HS-5 (cell line): ENCODE results near the gene DNM3.

Source experiments
- DNase-seq: peaks from one replicate; pipeline ENCODE4 v3.0.0-alpha.2; 2012; ENCODE audit warnings: low read depth

The DNM3 gene

DNA sequence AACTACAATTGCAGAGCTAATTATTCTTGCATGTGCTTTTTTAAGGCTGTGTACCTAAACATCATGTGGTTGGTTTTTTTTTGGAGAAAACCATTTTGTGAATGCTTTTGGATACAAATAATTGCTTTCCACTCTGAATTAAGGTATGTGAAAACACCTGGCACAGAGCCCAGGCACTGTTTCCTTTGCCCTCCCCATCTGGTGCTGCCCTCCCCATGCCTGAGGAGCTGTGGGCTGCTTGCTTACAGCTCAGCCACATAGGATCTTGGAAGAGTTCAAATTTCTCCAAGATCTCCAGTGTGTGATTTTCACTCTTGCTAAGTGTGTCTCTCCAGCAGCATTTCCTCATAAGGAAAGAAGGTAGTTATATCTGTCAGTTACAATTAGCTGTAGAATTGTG, 27.8 kb downstream of the DNM3 start:
- DNase-seq, result no peak

DNA sequence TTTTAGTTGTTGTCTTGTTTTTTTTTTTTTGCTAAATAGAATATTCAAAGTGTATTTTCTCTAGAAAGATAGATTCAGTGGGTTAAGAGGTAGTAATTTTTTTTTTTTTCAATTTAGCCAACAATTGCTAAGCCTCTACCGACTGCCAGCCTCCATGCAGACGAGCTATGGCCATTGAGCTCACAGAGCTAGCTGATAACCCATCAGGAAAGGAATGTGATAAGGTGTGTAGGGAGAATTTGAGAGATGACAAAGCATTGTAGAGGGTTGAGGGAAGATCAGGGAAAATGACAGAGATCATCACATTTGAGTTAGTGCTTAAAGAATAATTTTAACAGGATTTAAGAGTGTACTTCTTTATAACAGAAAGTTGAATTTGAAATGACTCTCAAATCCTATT, 30.6 kb downstream of the DNM3 start:
- DNase-seq, result no peak

DNA sequence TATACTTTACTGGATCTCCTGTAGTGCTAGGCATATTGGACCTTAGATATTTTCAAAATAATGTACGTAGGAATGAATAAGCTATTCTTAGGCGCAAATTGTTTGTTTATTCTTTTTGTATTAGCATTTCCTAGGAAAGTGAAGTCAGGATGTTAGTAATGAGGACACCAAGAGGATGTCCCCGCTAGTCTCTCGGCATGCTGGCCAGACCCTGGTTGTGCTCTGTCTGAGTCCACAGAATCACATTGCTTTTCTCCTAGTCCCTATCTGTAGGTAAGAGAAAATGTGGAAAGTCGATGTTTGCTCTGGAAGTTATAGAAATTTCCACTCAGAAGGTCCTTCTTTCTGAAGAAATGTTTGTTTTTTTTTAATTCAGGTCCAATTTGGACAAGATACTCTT, 31.1 kb downstream of the DNM3 start:
- DNase-seq, result no peak

DNA sequence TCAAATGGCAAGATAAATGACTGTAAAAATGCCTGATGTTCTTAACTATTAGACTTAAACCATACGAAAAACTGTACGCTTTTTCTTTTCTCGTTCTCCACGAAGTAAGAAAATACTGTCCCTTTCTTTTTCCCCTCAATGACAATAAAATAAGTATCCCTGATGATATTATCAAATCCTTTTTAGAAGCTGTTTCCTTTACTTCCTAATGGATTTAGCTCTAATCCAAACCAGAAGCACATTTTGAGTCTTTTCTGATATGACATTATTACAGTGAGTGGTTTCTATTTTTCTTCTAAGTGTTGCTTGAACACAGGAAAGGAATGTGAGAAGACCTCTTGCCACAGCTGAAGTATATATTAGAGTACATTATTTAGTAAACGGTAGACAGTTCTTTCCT, 32.4 kb downstream of the DNM3 start:
- DNase-seq, result no peak

DNA sequence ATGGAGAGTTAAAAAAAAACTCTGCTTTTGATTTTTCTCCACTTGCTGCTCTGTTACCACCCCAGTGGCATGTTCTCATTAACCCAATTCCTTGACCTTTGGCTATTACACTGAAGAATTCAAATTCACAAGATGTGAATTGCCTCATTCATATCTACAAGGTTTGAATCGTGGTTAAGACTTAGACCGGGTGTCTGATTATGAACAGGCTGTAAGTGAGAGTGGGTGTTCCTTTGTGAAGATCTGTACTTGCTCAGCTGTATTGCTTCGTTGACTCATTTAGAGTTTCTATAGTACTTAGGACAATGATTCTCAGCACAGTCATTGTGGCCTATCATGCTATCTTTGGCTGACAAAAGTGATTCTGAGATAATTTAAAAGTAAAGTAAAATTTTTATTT, 36.4 kb downstream of the DNM3 start:
- DNase-seq, result no peak

DNA sequence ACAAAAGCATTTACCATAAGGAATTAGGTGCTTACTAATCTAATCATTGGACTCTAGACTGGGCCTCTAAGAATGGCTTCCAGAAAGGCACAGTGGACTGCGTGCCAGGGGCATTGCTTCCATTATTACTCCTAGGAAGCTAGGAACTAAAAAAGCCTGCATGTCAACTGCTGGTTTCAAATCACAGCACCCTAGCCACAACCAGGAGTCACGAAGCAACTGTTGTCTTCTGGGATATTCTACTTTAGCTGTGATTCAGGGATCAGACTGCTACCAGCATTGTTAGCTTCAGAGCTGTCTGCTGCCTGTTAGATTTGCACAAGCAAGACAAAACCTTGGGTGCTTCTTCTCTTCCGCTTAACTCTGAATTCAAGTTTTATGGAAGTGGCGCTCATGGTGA, 38.3 kb downstream of the DNM3 start:
- DNase-seq, result no peak

DNA sequence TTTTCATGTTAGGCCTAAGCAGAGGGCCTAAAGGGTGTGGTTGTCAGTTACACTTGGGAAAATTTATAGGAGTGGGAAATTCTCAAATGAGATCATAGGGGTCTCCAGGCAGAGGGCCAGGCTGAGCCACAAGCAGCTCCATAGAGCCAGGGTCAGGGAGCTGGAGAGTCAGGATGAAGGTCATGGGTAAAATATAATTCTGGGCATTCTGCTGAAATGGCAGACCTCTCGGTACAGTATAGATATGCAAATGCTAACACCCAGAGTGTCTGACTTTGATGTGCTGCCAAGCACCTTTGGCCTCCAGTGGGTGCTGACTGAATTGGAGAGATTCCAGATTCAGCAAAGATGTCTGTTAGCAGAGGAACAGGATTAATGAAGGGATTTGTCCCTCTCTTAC, 40.1 kb downstream of the DNM3 start:
- no peak for DNase-seq

DNA sequence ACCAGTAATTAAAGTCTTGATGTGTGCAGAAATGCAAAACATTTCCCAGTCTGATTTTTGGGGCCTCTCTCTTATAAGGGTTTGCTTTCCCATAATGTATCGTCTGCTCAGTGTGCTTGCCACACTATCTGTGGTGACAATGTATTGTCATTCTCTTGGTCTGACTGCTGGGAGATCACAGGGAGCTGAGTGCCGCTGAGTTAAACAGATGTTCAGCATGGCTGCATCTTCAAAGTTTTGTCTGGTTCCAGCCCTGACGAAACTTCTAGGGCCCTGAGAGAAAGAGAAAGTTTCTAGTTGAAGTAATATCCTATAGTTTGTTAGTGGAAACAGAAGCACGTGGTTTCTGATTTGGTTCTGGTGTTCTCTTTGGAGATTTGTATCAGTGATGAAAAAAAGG, 42.6 kb downstream of the DNM3 start:
- DNase-seq, result no peak

DNA sequence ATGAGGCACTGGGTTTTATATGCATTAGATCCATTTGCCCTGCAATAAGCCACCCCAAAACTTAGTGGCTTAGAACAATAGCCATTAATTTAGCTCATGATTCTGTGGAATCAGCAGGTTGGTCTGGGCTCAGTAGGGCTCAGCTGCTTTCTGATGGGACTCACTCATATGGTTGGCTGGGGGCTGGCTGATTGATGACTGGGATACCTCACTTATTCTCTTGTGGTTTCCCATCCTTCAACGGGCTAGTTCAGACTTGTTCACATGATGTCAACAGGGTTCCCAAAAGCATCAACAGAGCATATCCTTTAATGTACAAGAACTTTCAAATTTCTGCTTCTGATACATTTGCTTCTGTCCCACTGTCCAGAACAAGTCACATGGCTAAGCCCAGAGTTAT, 43.2 kb downstream of the DNM3 start:
- no peak for DNase-seq

DNA sequence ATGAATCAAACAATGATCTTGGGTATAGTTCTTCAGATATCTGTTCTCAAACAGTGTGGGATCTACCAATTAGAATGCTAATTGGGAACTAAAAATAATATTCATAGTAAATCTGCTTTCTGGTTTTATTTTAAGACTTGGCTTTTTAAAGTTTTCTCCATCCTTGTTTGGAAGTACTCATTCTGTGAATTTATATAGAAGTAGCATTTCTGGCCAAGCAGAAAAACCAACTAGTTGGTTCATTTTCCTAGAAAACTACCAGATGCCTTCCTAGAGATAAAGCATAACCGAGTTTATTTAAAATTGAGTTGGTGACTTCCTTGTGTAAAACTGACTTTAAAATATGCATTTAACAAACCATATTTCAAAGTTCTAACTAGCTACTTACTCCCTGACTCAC, 48.8 kb downstream of the DNM3 start:
- no peak for DNase-seq

DNA sequence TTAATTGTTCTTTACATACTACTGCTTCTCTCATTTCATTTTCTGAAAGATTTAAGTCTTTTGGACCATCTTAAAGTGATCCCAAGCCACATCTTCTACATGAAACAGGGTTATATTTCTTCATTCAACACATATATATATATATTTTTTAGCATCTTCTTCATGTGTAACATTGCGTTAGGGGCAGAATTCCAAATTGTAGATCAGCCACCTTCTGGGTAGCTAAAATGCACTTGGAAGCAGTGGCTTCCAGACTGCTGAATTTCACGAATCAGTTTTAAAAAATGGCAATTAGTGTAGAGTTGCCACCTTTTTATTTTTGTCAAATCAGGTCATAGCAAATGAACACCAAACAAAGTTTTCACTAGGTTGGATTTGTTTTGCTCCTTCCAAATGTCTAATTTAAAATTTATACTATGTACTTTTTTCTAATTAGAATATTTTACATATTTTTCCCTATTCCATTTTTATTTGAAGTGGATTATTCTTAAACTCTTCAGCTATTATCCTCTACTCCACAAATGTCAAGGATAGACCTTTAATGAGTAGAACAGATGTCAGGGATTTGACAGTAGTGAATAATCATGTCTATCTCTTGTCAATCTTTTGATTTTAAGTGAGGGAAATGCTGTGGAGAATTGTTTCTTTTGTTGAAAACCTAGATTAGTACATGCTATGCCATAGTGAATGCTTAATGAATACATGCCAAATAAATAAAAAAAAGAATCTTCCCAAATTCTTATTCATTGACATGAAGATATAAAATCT, 55.8 kb downstream of the DNM3 start:
- no peak for DNase-seq

DNA sequence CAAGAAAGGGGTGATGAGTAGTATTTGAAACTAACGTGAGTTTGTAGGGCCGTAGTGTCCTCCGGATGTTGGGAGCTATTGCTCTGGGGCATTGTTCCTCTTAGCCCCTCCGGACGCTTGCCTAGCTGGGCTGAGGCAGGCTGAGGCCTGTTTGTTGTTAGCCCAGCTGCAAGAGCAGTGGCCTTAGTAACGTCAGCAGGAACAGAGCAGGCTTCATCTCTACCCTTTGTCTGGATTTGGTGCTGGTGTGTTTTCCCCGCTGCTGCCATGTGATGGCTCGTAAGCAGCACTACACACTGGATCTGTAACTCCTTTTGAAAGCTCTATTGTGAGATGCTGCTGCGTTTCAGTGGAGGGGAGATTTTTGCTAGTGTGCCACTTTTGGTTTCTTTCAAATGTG, 57.6 kb downstream of the DNM3 start:
- no peak for DNase-seq

DNA sequence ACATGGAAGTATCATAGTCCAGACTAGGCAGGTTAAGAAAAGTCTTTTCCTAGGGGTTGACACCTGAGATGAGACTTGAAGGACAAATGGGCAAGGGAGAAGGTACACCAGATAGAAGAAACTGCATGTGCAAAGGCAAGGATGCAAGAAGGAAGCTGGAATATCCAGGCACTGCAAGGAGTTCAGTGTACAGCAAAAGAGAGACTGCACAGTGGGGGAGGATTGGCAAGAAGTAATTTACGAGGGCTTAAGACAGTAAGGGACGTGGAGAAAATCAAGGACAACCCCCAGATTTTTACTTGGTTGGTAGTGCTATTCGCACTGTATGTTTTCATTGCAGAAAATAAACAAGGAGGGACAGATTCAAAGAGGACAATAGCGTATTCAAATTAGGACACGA, 58.5 kb downstream of the DNM3 start:
- DNase-seq, result no peak

DNA sequence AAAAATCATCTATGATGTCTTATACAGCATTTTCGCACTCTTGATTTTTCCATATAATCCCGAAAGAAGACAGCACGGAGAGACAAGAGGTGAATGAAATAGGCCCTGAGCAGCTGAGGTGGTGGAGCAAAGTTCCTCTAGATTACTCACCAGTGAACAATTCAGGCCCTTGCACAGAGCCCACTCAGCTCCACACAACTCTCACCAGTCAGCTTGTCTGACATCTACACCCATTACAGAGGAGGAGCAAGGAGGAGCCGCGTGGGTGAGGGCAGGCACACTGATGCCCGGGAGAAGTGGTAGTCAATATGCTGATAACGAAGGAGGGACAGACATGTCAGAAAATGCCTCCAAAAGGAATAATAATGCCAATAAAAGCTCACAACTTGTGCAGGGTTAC, 59.9 kb downstream of the DNM3 start:
- DNase-seq, result no peak

DNA sequence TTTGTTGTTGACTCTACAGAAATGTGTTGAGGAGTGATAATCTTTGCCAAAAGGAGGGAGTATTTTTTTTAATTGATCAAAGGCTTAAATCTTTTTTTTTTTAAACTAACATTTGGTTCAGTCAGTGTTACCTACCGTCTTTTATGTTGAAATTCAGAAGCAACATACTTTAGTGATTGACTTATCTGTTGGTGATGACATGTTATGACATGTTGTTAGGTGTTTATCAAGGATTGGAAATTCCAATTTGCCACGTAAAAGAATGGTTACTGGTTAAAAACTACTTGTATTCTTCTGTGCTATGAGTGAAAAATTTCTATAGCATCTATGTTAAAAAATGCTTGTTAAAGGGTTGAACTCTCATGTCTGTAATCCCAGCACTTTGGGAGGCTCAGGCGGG, 61.2 kb downstream of the DNM3 start:
- DNase-seq, result no peak

DNA sequence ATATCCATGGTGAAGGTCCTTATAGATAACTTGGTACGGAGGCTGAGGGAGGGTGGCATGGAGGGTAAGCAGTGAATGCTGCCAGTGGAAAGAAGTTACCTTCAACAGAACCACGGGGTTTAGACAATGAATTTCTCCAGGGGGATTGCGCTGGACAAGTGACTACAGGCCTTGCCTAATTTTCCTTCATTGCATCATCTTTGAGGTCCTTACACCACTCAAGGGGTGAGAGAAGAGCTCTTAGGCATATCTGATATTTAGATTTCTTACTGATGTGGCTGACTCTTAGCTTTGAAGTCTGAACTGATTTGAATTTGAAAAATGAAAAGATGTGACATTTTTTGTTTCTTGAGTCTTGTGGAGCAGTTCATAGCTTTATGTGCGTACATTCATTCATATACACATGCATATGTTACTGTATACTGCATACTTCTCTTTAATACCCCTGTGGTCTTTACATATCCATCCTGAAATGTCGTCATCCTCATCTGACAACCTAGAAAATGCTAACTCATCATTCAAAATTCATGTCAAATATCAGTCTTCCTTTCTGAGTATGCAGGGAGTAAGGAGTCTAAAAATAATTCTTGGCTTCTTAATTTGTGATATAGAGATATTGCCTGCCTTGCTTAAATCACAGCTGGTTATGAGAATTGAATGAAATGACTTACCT, 63.6 kb downstream of the DNM3 start:
- no peak for DNase-seq

DNA sequence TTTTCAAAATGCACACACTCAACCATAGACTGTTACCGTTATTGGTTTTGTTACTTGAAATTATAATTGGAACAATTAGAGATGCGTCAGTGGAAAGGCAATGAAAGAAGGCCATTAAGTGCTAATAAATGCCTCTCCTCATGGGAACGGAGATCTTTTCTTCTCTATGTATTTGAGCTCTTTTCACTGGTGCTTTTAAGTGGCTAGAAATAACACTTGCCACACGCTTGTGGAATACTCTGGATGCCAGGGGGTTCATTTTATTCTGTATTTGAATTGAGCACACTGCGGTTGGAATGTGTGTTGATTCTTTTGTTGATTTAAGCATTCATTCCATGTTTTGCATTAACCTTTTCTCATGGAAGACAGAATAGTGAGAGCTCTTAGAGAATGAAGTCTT, 68.4 kb downstream of the DNM3 start:
- no peak for DNase-seq

DNA sequence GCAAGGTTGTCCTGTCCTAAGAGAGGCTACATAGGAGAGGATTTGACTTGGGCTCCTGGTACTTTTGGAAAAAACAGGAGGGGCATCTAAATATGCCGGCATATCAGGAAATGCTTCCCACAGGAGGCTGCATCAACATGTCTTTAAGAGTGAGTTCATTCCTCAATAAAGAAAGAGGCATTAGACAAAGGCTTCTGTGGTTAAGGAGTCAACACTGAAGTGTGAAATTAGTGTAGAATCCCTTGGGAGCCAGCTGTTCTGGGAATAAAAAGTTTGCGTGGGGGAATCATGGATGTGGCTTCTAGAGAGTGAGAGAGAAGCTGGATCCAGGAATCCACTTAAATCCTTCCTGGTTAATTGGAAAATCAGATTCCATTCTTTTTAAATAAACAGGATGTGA, 69.5 kb downstream of the DNM3 start:
- DNase-seq, result no peak

DNA sequence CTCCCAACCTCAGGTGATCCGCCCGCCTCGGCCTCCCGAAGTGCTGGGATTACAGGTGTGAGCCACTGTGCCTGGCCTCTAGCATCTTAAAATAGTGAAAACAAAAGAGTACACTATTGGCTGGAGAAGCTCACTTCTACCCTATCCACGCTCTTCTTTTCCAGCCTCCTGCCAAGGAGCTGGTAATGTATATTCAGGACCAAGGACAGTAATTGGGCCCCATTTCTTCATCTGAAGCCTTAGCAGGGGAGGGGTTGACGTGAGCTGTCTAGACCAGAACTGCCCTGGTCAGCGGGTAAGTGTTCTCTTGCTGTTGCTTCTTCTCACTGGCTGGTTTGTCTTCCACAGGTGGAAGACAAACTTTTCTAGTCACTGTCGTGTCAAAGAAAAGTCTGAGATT, 70.2 kb downstream of the DNM3 start:
- no peak for DNase-seq

DNA sequence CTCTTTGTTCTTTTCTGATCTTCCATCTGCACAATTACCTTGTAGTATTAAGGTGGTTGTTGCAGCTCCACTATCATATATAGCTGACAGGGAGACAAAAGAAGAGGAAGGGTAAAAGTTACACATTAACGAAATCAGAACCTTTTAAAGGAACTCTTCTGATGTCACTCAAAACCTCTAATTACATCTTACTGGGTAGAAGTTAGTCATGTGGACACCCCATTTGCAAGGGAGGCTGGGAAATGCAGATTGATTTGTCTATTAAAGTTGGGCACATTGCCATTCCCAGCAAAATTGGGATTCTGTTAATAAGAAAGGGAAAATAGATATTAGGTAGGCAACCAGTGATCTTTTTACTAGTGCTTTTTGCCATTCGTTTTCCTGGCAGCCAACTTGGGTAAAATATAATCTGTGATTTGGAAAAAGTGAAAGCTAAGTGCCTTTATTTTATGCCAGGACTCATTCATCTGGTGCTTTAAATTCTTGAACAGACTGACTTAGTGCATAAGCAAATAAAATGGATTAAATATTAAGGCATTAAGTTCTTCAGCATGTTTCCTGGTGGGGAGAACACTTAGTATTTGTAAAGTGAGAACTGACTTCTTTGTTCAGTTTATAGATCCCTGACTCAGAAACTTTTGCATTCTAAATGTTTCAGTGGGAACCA, 71.3 kb downstream of the DNM3 start:
- DNase-seq, result no peak

DNA sequence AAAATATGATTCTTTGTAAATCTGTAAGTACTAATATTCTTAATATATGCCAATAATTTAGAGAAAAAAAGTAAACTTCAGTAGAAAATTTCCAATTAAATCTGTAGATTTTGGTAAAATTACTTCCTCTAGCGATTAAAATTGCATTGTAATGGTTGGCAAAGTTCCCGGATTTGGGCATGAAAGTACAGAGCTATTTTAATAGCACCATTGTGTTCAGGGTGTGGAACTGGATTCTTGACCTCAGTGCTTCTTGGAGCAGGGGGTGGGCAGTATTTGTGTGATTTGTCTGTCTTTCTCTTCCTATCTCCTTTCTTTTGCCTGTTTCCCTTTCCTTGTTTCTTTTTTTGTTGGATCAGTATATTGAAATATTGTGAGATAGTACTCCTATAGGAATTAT, 72.1 kb downstream of the DNM3 start:
- DNase-seq, result no peak

DNA sequence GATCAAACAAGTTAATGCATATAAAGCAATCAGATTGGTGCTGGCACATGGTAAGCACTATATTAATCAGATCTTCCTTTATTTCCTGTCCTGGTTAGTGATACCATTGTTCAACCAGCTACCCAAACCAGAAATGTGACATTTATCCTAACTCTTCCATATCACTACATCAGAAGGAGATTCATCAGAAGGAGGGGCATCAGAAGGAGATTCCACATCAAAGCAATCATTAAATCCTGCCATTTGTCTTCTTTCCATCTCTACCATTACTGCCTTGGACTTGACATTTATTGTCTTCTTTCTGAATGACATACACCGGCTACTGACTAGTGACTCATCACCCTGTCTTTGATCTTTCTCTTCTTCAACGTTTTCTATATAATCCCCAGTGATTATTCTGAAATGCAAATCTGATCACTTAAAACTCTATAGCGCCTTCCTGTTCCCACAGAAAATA, 75.0 kb downstream of the DNM3 start:
- DNase-seq, result no peak

DNA sequence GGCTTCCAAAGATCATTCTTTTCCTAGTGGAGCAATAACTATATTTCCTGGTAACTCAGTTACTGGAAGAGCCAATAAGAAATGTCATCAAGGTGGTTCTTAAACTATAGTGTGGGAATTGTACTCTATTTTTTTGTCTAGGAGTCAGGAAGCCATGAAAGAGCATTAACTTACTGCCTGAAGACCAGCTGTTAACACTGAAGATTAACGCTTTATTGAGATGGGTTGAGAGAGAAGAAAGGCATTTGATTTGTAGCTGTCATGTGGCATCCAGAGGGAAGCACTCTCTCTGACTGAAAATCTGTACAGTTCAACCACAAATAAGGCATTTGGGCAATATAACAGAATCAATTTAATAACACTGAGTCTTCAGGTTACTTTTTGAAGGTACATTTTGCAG, 76.0 kb downstream of the DNM3 start:
- DNase-seq, result no peak
